GM12801 (cell line): Measurements from ENCODE around the gene NUP43.

ENCODE experiments used
- CTCF ChIP-seq: IDR thresholded peaks from one replicate; pipeline ENCODE4 v1.5.1; 2011; ENCODE audit warnings: control low read depth; ENCODE audit not compliant: insufficient read length; ENCODE audit errors: extremely low read depth

The NUP43 gene

GRCh38 chr6:149771185-149771584 is 24.9 kb upstream of the NUP43 start:
- TF ChIP-seq CTCF: no peak

- TF ChIP-seq CTCF: no peak
Measured at GRCh38 chr6:149769676-149770075, 23.3 kb upstream of the NUP43 start.

GRCh38 chr6:149766156-149766769 is 19.9 kb upstream of the NUP43 start:
- no peak for TF ChIP-seq CTCF

GRCh38 chr6:149763866-149764265 is 17.5 kb upstream of the NUP43 start:
- no peak for TF ChIP-seq CTCF

- no peak for TF ChIP-seq CTCF
Measured at GRCh38 chr6:149761438-149761837, 15.1 kb upstream of the NUP43 start.

- no peak for TF ChIP-seq CTCF
Measured at GRCh38 chr6:149756261-149756636, 9.9 kb upstream of the NUP43 start.

GRCh38 chr6:149755300-149756260 is 9.3 kb upstream of the NUP43 start:
- TF ChIP-seq CTCF: no peak
